A673 (cell line): Measurements from ENCODE around the gene CDC73.

Experiments
- CTCF ChIP-seq: fragments of 300-800, 200-600 bp; sonication (generic); conservative IDR thresholded peaks from 2 replicates; pipeline ENCODE4 v1.5.1; 2017; ENCODE audit warnings: low read depth, mild to moderate bottlenecking, antibody characterized with exemption, low read length, moderate library complexity, mixed read lengths
- EZH2 ChIP-seq: fragments of 200-600 bp; sonication (generic); IDR thresholded peaks from 2 replicates; pipeline ENCODE4 v1.6.1; 2017; ENCODE audit warnings: borderline replicate concordance, low read depth, mild to moderate bottlenecking, mixed read lengths, antibody characterized with exemption, low read length; ENCODE audit not compliant: poor library complexity, severe bottlenecking

DNA sequence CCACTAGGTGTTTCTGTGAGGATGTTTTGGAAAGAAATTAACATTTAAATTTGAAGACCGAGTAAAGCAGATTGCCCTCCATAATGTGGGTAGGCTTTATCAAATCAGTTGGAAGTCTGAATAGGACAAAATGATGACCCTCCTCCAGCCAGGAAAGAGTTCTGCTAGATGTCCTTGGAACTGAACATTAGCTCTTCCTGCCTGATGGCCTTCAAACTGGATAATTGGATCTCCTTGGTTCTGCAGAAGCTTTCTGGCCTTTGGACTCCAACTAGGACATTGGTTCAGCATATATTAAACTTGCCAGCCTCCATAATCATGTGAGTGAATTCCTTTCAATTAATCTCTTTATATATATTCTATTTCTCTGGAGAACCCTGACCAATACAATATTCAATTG lies 12.2 kb upstream of the CDC73 start:
- no peak for TF ChIP-seq CTCF
- TF ChIP-seq EZH2: no peak
